MV-4-11 (cell line): ENCODE measurements around the gene NCF2.

Experiments
- DNase-seq: peaks from one replicate; lab custom pipeline; 2025; lab: John Stamatoyannopoulos, UW

NCF2 gene

DNA sequence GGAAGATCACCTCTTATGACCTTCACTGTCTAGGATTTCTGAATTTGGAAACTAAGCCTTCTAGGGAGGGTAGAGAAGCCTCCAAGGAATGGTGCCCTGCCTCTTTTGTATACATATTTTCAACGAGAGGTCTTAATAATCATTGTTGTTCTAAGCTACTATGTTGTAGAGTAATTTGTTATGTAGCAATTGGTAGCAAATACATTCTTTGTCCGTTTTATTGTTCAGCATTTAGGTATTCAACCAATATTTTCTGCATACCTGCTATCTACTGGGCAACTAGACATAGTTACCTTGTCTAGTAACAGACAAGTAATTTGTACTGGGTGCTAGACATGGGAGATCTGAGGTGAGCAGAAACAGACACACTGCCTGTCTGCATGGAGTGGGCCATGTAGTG, 20.8 kb upstream of the NCF2 start:
- DNase-seq: no peak

GRCh38 chr1:183609759-183610452, 19.6 kb upstream of the NCF2 start:
- DNase-seq: no peak

- DNase-seq: peak; percentile 92
Measured at GRCh38 chr1:183609313-183609712, 19.1 kb upstream of the NCF2 start.

- peak; percentile 51 for DNase-seq
Measured at GRCh38 chr1:183607322-183607980, 17.2 kb upstream of the NCF2 start.

DNA sequence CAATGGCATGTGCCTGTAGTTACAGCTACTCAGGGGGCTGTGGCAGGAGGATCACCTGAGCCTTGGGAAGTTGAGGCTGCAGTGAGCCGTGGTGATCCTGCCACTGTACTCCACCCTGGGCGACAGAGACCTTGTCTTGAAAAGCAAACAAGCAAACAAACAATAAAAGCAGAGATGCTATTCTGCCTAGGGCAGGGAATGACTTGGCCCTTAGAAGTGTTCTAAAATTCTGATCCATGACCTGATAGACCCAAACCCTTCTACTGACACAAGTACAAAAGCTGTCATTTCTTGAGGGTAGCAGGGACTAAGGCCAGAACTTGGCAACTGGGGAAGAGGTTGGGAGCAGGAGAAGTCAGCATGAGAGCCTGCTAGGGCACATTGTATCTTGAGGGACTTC, 15.6 kb upstream of the NCF2 start:
- no peak for DNase-seq

GRCh38 chr1:183604815-183605214, 14.6 kb upstream of the NCF2 start:
- DNase-seq: peak; percentile 86

DNA sequence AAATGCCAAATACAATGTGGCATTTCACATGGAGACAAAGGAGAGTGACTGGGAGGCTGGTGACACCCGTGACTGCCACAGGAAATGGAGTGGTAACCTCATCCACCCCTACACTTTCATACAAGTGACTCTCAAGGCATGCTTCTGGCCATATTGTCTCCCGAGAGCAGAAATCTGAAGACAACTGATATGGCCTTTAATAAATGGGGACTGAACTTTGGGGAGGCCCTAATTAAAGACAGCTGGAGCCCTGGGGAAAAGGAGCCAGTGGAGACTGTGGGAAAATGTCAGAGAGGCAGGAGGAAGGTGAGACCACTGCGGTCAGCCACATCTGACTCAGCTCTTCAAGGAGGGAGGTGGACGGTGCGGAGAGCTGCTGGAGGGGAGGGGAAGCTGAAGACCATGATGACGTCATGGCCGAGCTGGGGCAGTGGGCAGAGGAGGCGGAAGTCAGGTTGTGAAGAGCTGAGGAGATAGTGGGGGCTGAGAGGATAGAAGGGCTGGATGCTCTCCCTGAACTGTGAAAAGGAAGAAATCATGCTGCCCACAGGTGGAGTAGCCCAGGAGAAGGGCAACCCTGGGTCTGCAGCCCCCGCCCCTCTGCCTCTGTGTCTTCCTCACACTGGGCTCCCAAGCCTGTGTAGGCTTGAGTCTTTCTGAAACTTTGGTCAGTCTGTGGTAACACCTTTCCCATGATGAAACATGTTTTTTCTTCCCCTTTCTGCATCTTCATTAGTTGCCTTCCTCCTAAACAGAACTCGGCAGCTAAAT, 14.0 kb upstream of the NCF2 start:
- peak; percentile 88 for DNase-seq

- DNase-seq: no peak
Measured at GRCh38 chr1:183602510-183602909, 12.3 kb upstream of the NCF2 start.

DNA sequence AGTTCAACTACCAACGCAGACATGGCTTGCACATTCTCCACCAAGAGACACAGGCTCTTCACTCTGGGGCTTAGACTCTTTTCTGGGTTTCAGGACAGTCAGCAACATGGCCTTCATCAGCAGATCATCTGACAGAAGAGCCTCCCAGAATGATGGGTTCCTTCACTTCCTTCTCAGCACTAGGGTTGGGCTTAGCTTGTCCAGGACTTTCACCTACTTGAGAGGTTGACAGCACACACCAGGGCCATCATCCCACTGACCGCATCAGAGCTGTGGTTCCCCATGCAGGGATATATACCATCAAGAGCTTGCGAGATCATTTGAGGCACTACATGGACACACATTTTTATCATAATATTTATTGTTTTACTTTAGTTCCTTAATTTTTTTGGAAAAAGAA, 10.4 kb upstream of the NCF2 start:
- DNase-seq: no peak

- peak; percentile 93 for DNase-seq
Measured at GRCh38 chr1:183600136-183600535, 9.9 kb upstream of the NCF2 start.

DNA sequence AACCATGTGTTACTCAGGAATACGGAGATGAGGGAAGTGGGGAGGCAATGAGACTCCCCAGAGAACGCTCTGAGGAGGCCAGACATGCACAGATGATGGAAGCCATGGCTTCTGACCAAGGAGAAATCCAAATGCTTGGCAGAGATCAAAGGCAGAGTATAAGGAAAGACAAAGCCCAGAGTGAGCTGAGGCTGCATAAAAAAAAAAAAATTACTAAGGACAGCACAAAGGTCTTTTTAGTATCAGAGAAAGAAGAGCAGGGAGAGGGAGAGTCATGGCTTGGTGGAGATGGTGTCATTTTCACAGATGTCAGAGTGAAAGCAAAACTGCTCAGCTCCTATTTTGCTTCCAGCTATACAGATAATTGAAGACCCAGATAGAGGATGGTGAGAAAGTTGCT, 8.1 kb upstream of the NCF2 start:
- no peak for DNase-seq

GRCh38 chr1:183597656-183598347, 7.5 kb upstream of the NCF2 start:
- DNase-seq: no peak

DNA sequence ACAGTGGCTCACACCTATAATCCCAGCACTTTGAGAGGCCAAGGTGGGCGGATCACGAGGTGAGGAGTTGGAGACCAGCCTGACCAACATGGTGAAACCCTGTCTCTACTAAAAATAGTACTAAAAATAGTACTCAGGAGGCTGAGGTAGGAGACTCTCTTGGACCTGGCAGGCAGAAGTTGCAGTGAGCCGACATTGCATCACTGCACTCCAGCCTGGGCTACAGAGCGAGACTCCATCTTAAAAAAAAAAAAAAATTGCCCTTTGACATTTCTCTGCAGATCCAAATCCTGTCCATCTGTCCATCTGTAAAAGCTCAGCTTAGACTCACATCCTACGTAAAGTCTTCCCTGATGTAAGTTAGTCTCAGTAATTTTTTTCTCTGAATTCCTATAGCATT, 6.2 kb upstream of the NCF2 start:
- DNase-seq: no peak

- DNase-seq: no peak
Measured at GRCh38 chr1:183595537-183595936, 5.3 kb upstream of the NCF2 start.

DNA sequence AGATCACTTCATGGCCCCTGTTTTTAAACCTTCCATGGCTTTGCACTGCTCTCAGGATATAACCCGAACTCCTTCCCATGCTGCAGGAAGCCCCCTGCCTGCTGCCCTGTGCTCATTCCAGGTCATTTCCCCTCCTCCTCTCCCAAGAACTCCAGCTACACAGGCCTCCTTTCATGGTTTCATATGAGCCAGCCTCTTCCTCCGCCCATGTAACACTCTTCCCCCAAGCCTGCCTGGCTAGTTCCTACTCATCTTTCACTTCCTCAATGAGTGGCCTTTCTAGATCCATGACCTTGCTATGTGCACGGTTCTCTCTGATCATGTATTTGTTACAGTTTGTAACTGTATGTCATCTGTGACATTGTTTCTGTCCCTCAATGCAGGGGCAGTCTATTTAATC, 3.1 kb upstream of the NCF2 start:
- DNase-seq: peak; percentile 96

DNA sequence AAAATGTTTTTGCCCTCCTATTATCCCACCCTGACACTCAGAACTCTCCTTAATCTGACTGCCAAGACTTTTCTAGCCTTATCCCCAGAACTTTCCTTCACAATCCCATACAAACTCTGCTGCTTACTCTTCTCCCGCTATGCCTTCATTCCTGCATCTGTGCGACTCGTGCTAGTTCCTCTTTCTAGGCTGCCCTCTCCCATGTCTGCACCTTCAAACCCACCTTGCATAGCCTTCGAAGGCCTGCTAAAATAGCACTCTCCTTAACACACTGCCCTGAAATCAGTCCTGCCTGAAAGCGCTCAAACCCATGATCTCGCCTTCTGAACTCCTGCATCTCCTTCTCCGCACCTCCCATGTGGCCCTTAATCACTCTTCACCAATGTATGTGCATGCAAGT, 2.5 kb upstream of the NCF2 start:
- DNase-seq: no peak

GRCh38 chr1:183589874-183590243, 400 bp downstream of the NCF2 start:
- DNase-seq: no peak

DNA sequence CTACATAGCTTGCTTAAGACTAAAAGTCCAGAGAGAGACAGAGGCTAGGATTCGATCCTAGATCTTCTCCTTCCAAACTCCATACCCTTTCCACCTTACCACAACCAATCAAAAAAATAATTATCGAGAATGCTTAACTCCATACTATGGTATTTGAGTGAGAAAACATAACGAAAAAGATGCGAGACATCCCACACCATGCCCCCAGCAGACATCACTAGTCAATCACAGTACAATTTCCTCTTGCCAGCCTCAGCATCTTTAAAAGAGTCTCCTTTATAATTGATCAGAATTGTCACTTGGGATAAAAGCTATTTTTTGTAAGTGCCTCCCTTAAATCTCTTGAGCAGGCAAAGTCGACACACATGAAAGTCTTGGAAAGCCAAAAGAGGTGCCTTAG, 875 bp downstream of the NCF2 start:
- DNase-seq: no peak

- DNase-seq: no peak
Measured at GRCh38 chr1:183588827-183589226, 1.4 kb downstream of the NCF2 start.

DNA sequence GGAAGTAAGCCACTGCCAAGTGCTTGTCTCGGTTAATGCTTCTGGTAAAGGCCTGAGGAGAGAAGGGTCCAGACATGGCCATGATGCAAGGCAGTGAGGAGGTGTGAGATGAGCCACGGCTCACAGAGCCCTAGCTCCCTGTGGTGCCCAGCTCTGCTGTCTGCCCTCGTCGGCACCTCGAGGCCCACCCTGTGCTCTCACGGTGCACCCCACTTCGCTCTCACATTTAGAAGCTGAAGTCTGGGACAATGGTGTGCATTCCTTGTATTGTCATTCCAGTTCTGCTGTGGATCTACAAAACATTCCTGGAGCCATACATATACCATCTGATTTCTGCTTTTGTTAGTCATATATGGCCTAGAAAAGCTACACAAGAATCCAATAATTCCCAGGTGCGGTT, 3.3 kb downstream of the NCF2 start:
- DNase-seq: no peak

DNA sequence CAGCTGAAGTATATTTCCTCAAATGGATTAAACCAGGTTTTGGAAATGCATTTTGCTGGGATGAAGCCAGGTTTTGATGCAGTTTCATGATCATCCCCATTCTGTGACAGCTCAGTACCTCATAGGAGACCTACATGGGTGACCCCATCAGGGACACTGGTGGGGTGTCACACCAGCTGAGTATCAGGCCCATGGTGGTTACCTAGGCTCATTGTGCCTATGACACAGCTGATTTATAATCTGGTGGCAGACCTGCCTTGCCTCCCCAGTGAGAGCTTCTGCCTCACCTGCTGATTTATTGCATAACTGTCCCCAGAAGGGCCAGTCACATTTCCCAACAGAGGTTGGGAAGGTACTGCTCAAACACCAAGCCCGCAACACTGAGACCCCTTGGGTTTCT, 3.8 kb downstream of the NCF2 start:
- no peak for DNase-seq

DNA sequence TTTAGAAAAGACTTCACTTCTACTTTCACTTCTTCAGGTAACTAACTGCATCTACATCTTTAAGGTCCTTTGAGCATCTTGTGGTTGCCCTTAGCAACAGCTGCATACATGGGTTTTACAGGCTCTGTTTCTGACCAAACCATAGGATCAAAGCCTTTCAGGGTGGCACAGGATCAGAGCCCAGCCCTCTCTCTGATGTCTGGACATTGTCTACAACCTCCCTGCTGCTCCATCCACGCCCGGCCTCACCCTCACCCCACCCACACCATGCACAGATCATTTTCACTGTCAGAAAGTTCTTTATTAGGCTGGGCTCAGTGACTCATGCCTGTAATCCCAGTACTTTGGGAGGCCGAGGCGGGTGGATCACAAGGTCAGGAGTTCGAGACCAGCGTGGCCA, 5.2 kb downstream of the NCF2 start:
- peak; percentile 54 for DNase-seq

GRCh38 chr1:183584147-183584546, 6.1 kb downstream of the NCF2 start:
- no peak for DNase-seq
